Progenitor cell of endocrine pancreas (in vitro differentiated cells): ENCODE data around the gene STARD7. TPM values are rescaled to one million over a fixed set of nuclear protein-coding genes. Genes with fewer than 3 reads are reported as not detected.

Experiments used
- DNase-seq: peaks from one replicate; pipeline ENCODE4 v3.0.0; 2021; ENCODE audit warnings: low spot score; ENCODE audit not compliant: unreplicated experiment
- H3K27ac Mint-ChIP-seq: 2 replicates; pipeline ENCODE4 v1.8.0; 2021; ENCODE audit warnings: mild to moderate bottlenecking, moderate library complexity, mixed read lengths
- H3K27me3 Mint-ChIP-seq: 2 replicates; pipeline ENCODE4 v1.8.0; 2021; ENCODE audit warnings: mixed read lengths
- H3K36me3 Mint-ChIP-seq: 2 replicates; pipeline ENCODE4 v1.8.0; 2022; ENCODE audit warnings: mixed read lengths; ENCODE audit not compliant: insufficient read depth
- H3K4me1 Mint-ChIP-seq: 2 replicates; pipeline ENCODE4 v1.8.0; 2021; ENCODE audit warnings: low read depth, mixed read lengths
- H3K4me3 Mint-ChIP-seq: 2 replicates; pipeline ENCODE4 v1.8.0; 2021; ENCODE audit warnings: low read depth, mild to moderate bottlenecking, moderate library complexity, mixed read lengths
- H3K9me3 Mint-ChIP-seq: 2 replicates; pipeline ENCODE4 v1.8.0; 2021; ENCODE audit warnings: low read depth, mixed read lengths
- total RNA-seq: library from RNA; stranded (reverse); gene quantifications from 2 replicates; pipeline ENCODE4 v1.2.1, GENCODE V29; 2021
- TF ChIP-seq, protein P1 (sequence below): fragments of 200-600 bp; sonication (generic); IDR thresholded peaks from one replicate; pipeline ENCODE4 v1.5.0; 2021; ENCODE audit warnings: antibody characterized with exemption, mild to moderate bottlenecking; ENCODE audit not compliant: unreplicated experiment

STARD7 gene
- total RNA-seq, 1 donor from 2014 or later: 118 TPM

DNA sequence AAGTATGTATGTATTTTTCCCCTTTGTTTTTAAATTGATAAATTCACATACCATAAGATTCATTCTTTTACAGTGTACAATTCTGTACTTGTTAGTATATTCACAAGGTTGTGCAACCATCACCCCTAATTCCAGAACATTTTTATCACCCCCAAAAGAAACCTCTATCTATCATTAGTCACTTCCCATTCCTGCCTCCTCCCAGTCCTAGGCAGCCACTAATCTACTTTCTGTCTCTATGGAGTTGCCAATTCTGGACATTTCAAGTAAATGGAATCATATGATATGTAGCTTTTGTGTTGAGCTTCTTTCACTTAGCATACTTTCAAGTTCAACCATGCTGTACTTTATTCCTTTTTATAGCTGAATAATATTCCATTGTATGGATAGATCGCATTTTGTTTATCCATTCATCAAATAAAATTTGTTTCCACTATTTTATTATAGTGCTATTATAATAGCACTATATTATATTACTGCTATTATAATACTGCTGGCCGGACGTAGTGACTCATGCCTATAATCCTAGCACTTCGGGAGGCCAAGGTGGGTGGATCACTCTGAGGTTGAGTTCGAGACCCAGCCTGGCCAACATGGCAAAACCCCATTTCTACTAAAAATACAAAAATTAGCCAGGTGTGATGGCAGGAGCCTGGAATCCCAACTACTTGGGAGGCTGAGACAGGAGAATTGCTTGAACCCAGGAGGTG, 10.9 kb downstream of the STARD7 start:
- H3K4me1 Mint-ChIP-seq: peaks cover 17% of the 10 kb centered on the region
- H3K9me3 Mint-ChIP-seq: no peaks in the 10 kb centered on the region
- DNase-seq: no peak
- TF ChIP-seq, protein P1, sequence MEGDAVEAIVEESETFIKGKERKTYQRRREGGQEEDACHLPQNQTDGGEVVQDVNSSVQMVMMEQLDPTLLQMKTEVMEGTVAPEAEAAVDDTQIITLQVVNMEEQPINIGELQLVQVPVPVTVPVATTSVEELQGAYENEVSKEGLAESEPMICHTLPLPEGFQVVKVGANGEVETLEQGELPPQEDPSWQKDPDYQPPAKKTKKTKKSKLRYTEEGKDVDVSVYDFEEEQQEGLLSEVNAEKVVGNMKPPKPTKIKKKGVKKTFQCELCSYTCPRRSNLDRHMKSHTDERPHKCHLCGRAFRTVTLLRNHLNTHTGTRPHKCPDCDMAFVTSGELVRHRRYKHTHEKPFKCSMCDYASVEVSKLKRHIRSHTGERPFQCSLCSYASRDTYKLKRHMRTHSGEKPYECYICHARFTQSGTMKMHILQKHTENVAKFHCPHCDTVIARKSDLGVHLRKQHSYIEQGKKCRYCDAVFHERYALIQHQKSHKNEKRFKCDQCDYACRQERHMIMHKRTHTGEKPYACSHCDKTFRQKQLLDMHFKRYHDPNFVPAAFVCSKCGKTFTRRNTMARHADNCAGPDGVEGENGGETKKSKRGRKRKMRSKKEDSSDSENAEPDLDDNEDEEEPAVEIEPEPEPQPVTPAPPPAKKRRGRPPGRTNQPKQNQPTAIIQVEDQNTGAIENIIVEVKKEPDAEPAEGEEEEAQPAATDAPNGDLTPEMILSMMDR: no peak
- peaks cover 19% of the 10 kb centered on the region for H3K36me3 Mint-ChIP-seq
- H3K4me3 Mint-ChIP-seq: no peak overlapping the region
- H3K27me3 Mint-ChIP-seq: no peaks in the 10 kb centered on the region
- no peak overlapping the region for H3K27ac Mint-ChIP-seq

DNA sequence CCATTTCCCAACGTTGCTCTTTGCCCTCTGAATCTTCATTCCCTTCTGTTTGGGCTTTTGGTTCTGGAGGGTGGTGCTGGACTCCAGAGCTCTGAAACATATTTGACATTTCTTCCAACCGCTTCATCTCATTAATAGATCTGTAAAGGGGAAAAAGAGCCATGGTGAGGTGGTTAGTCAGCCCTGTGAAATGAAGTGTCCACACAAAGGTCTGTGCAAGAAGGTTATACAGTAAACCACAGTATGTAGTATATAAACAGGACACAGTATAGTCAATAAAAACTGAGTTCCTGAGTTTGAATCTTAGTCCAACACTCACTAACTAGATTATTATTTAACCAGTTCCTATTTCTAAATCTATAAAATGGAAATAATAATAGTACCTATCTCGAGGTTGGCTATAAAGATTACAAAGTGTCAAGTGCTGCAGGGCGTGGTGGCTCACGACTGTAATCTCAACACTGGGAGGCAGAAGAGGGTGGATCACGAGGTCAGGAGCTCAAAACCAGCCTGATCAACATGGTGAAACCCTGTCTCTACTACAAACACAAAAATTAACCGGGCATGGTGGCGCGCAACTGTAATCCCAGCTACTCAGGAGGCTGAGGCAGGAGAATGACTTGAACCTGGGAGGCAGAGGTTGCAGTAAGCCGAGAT, 13.1 kb downstream of the STARD7 start:
- H3K4me1 Mint-ChIP-seq: peaks cover 10% of the 10 kb centered on the region
- peak overlapping the region; percentile 75 for H3K27ac Mint-ChIP-seq
- DNase-seq: no peak
- no peak overlapping the region for H3K4me3 Mint-ChIP-seq
- H3K27me3 Mint-ChIP-seq: no peaks in the 10 kb centered on the region
- peaks cover 27% of the 10 kb centered on the region for H3K36me3 Mint-ChIP-seq
- H3K9me3 Mint-ChIP-seq: no peaks in the 10 kb centered on the region
- TF ChIP-seq, protein P1: no peak

DNA sequence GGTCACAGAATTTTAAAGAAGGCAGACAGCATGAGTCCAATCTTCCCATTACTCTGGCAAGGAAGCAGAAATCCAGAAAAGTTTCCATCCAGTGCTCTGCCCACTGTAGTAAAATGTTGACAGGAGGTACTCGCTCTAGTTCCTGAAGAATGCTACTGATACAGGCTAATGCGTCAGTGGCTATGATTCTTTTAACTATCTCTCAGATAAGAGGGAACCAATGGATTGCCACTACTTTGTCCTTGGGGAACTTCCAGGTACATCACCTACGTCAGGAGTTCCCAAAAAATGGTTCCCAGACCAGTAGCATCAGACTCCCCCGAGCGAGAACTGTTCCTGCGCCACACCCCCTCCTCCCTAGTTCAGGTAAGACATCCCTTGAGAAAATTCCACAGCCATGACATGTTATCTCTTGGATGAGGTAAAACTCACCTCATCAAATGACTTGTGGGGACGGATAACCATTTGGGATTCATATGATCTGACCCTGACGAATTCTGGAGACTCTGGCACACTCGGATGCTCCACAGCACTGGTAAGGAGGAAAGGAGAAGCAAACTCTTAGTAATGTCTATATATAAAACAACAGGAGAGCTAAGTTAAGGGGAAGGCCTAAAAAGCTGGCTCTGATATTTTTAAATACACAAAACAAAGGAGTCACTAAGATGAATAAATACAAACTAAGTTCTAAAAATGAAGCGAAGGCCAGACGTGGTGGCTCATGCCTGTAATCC, 16.5 kb downstream of the STARD7 start:
- peaks cover 12% of the 10 kb centered on the region for H3K4me1 Mint-ChIP-seq
- H3K27me3 Mint-ChIP-seq: no peaks in the 10 kb centered on the region
- no peak for DNase-seq
- H3K36me3 Mint-ChIP-seq: peaks cover 32% of the 10 kb centered on the region
- H3K4me3 Mint-ChIP-seq: no peak overlapping the region
- no peaks in the 10 kb centered on the region for H3K9me3 Mint-ChIP-seq
- TF ChIP-seq, protein P1: no peak
- H3K27ac Mint-ChIP-seq: peak overlapping the region; percentile 12

- H3K4me3 Mint-ChIP-seq: no peak overlapping the region
- H3K27me3 Mint-ChIP-seq: no peaks in the 10 kb centered on the region
- peaks cover 7% of the 10 kb centered on the region for H3K4me1 Mint-ChIP-seq
- peaks cover 45% of the 10 kb centered on the region for H3K36me3 Mint-ChIP-seq
- TF ChIP-seq, protein P1: no peak
- H3K9me3 Mint-ChIP-seq: no peaks in the 10 kb centered on the region
- DNase-seq: no peak
- no peak overlapping the region for H3K27ac Mint-ChIP-seq
Observed at GRCh38 chr2:96188821-96189526, 19.7 kb downstream of the STARD7 start.

GRCh38 chr2:96186562-96186961, 22.1 kb downstream of the STARD7 start:
- DNase-seq: no peak
- H3K36me3 Mint-ChIP-seq: peaks cover 31% of the 10 kb centered on the region
- TF ChIP-seq, protein P1: no peak
- H3K4me3 Mint-ChIP-seq: no peak overlapping the region
- no peak overlapping the region for H3K27ac Mint-ChIP-seq
- H3K4me1 Mint-ChIP-seq: peaks cover 7% of the 10 kb centered on the region
- no peaks in the 10 kb centered on the region for H3K27me3 Mint-ChIP-seq
- H3K9me3 Mint-ChIP-seq: no peaks in the 10 kb centered on the region
